B cell (primary cell): ENCODE data around the gene BCL2. TPM values are rescaled to one million over a fixed set of nuclear protein-coding genes. Genes with fewer than 3 reads are reported as not detected.

ENCODE experiments used
- ATAC-seq: fragments of 200-7000 bp; cut with Tn5 transposase; one replicate; pipeline ENCODE4 v1.10.0; 2021; ENCODE audit warnings: low read depth, mild to moderate bottlenecking, moderate number of reproducible peaks, moderate library complexity
- CTCF ChIA-PET: fragments of 350-600 bp; sonication (Branson Sonifier 250); formaldehyde crosslinking; loops from one replicate; lab custom pipeline; 2021; ENCODE audit warnings: antibody characterized with exemption, inconsistent platforms; lab: Charles Lee
- POLR2A ChIA-PET: fragments of 350-600 bp; sonication (Branson Sonifier 250); formaldehyde crosslinking; loops from one replicate; lab custom pipeline; 2021; ENCODE audit warnings: antibody characterized with exemption; lab: Charles Lee
- DNase-seq: peaks from one replicate; pipeline ENCODE4 v3.0.0; 2013
- H2AFZ ChIP-seq: 2 replicates; pipeline ENCODE4 v1.6.1; 2012; ENCODE audit warnings: mild to moderate bottlenecking, low read depth, low read length; ENCODE audit not compliant: insufficient read depth, poor library complexity, severe bottlenecking
- H3K27ac ChIP-seq, 2 donors: 1 replicate in 1 of 2; 2 replicates in 1 of 2; pipeline ENCODE4 v1.5.1; 2012 to 2013; ENCODE audit warnings: low read length in 2 of 2, mild to moderate bottlenecking in 2 of 2, moderate library complexity in 1 of 2
- H3K27me3 ChIP-seq, 4 experiments: fragments of 200-600 bp in 1 of 4; sonication (generic) in 1 of 4; replicated peaks in 1 of 4; 1 replicate in 2 of 4; 2 replicates in 2 of 4; pipeline versions ENCODE4 v1.6.1 to v1.7.0; 2013 to 2016; ENCODE audit warnings: low read length in 3 of 4, mild to moderate bottlenecking in 2 of 4, mixed read lengths in 1 of 4, moderate library complexity in 1 of 4; ENCODE audit not compliant: insufficient read depth in 4 of 4, control insufficient read depth in 3 of 4; ENCODE audit errors: control extremely low read depth in 1 of 4
- H3K36me3 ChIP-seq, 2 experiments: replicated peaks in 1 of 2; 1 replicate in 1 of 2; 2 replicates in 1 of 2; pipeline versions ENCODE4 v1.6.1 to v1.7.1; 2013; ENCODE audit warnings: low read length in 1 of 2; ENCODE audit not compliant: insufficient read depth in 2 of 2, control insufficient read depth in 1 of 2; ENCODE audit errors: control extremely low read depth in 1 of 2, extremely low read depth in 1 of 2
- H3K4me1 ChIP-seq, 2 donors: fragments of 200-600 bp in 1 of 2; sonication (generic) in 1 of 2; 1 replicate in 1 of 2; 2 replicates in 1 of 2; pipeline versions ENCODE4 v1.5.1 to v1.6.1; 2013 to 2017; ENCODE audit warnings: low read length in 2 of 2; ENCODE audit not compliant: control insufficient read depth in 2 of 2, insufficient read depth in 2 of 2
- H3K4me2 ChIP-seq: replicated peaks from 2 replicates; pipeline ENCODE3; 2012; ENCODE audit warnings: mild to moderate bottlenecking, low read depth, low read length; ENCODE audit not compliant: poor library complexity, severe bottlenecking
- H3K4me3 ChIP-seq, 5 experiments: fragments of 200-600 bp in 1 of 5; sonication (generic) in 1 of 5; 1 replicate in 3 of 5; 2 replicates in 2 of 5; pipeline versions ENCODE4 v1.5.1 to v1.7.0; 2011 to 2016; ENCODE audit warnings: low read length in 4 of 5, mild to moderate bottlenecking in 4 of 5, low read depth in 2 of 5, control low read depth in 1 of 5, moderate library complexity in 1 of 5; ENCODE audit not compliant: insufficient read depth in 1 of 5; ENCODE audit errors: control extremely low read depth in 1 of 5, extremely low read depth in 1 of 5
- H3K79me2 ChIP-seq: fragments of 200-600 bp; sonication (generic); one replicate; pipeline ENCODE4 v1.6.0; 2016; ENCODE audit warnings: low read length; ENCODE audit not compliant: control insufficient read depth, insufficient read depth
- H3K9ac ChIP-seq: fragments of 200-600 bp; sonication (generic); 2 replicates; pipeline ENCODE4 v1.6.1; 2017; ENCODE audit warnings: mild to moderate bottlenecking, low read length, moderate library complexity
- H3K9me3 ChIP-seq, 3 donors: one replicate each; pipeline versions ENCODE4 v1.6.1 to v1.7.1; 2013; ENCODE audit warnings: low read length in 2 of 3; ENCODE audit not compliant: control insufficient read depth in 2 of 3, insufficient read depth in 1 of 3; ENCODE audit errors: control extremely low read depth in 1 of 3
- H4K20me1 ChIP-seq: 2 replicates; pipeline ENCODE4 v1.6.0; 2012; ENCODE audit warnings: mild to moderate bottlenecking, low read length; ENCODE audit not compliant: insufficient read depth, control insufficient read depth, poor library complexity, severe bottlenecking
- H3K27ac Mint-ChIP-seq: one replicate; pipeline ENCODE4 v1.8.0; 2021; ENCODE audit warnings: mixed read lengths
- H3K27me3 Mint-ChIP-seq: one replicate; pipeline ENCODE4 v1.8.0; 2021; ENCODE audit warnings: mixed read lengths
- H3K4me1 Mint-ChIP-seq: one replicate; pipeline ENCODE4 v1.8.0; 2021; ENCODE audit warnings: mixed read lengths
- H3K4me3 Mint-ChIP-seq: one replicate; pipeline ENCODE4 v1.8.0; 2021; ENCODE audit warnings: mixed read lengths
- H3K9me3 Mint-ChIP-seq: one replicate; pipeline ENCODE4 v1.8.0; 2022; ENCODE audit warnings: mixed read lengths; ENCODE audit not compliant: insufficient read depth
- EZH2 ChIP-seq: IDR thresholded peaks from 2 replicates; pipeline ENCODE4 v1.6.1; 2012; ENCODE audit warnings: borderline replicate concordance, low read depth, mild to moderate bottlenecking, moderate library complexity, low read length; ENCODE audit not compliant: insufficient read depth, poor library complexity, severe bottlenecking
- WGBS: methylation state at CpG from one replicate; pipeline ENCODE4 v1.1.5; 2013; ENCODE audit warnings: missing lambda C conversion rate; ENCODE audit not compliant: insufficient coverage; 5-methylcytosine and 5-hydroxymethylcytosine counted together
- intact Hi-C: fragments of 100-400 bp; cut with micrococcal nuclease; formaldehyde crosslinking; loops from one replicate; pipeline ENCODE4 v1.10.0; 2022
- polyA plus RNA-seq: library from polyadenylated mRNA; depleted of rRNA; stranded (reverse); fragments of >200 nt; gene quantifications from 2 replicates; pipeline ENCODE4 v1.2.3, GENCODE V29; 2012
- total RNA-seq, 2 donors: library from RNA; stranded (reverse); fragments of 120-200 nt in 1 of 2; gene quantifications; 1 replicate in 1 of 2; 2 replicates in 1 of 2; pipeline versions ENCODE4 v1.2.3 to v1.2.4, GENCODE V29; 2013 to 2022
- TF ChIP-seq, protein P1 (sequence below): fragments of 200-600 bp; IDR thresholded peaks from one replicate; pipeline ENCODE4 v1.8.0; 2022; ENCODE audit warnings: antibody characterized with exemption, mild to moderate bottlenecking

Gene BCL2
- total and polyA plus RNA-seq, 2 donors (not counting 1 experiment from before 2014, with no cell fraction given): 27.6 to 144 TPM

DNA sequence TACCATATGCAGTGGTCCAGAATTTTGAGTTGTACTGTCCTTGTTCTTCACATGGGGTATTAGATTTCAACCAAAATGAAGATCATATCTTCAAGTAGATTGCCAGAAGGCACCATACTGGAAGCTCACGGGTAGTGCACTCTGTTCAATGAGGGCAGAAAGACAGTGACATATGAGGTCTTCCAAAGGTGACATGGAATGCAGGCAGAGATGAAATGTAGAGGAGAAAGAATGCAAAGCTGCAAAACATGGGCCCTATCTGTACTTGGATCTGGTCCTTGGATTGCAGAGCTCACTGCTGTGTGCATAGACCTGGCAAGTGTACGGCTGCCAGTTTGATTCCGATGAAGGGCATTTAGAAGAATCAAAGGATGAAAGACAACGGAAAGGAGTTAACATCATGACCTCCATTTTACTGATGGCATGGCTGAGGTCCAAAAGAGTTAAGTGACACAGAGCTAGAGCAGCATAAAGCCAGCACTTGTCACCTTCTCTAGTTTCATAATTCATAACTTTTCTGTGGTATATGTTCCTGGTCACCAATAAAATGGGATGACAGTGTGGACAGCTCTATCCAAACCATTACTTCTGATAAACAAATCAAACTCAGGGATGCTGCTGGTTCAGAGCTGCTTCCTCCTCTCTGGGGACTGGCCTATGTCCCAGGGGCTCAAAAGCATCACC, 64.7 kb downstream of the BCL2 start:
- Mint-ChIP-seq H3K4me3 (no peak overlapping the region), H3K4me1 (peaks cover 54% of the 10 kb centered on the region), H3K27ac (peak overlapping the region; percentile 65), H3K9me3 (no peaks in the 10 kb centered on the region), H3K27me3 (no peaks in the 10 kb centered on the region)
- Histone ChIP-seq H4K20me1 (peaks cover 28% of the 10 kb centered on the region), H3K9me3 (no peaks in the 10 kb centered on the region), H3K4me2 (no peak overlapping the region), H3K9ac (no peak overlapping the region), H3K27ac (no peak overlapping the region), H3K27me3 (no peaks in the 10 kb centered on the region), H3K36me3 (peaks cover 1 to 17% of the 10 kb centered on the region in 2 experiments), H3K4me3 (no peak overlapping the region), H3K4me1 (peaks cover 11 to 18% of the 10 kb centered on the region in 2 donors), H3K79me2 (peaks cover 77% of the 10 kb centered on the region), H2AFZ (no peak overlapping the region)
- TF ChIP-seq, protein P1, sequence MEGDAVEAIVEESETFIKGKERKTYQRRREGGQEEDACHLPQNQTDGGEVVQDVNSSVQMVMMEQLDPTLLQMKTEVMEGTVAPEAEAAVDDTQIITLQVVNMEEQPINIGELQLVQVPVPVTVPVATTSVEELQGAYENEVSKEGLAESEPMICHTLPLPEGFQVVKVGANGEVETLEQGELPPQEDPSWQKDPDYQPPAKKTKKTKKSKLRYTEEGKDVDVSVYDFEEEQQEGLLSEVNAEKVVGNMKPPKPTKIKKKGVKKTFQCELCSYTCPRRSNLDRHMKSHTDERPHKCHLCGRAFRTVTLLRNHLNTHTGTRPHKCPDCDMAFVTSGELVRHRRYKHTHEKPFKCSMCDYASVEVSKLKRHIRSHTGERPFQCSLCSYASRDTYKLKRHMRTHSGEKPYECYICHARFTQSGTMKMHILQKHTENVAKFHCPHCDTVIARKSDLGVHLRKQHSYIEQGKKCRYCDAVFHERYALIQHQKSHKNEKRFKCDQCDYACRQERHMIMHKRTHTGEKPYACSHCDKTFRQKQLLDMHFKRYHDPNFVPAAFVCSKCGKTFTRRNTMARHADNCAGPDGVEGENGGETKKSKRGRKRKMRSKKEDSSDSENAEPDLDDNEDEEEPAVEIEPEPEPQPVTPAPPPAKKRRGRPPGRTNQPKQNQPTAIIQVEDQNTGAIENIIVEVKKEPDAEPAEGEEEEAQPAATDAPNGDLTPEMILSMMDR: no peak
- no peak for TF ChIP-seq EZH2
- WGBS: 100% methylated on average over 4 of the region's 4 CpGs
- intact Hi-C loops: loop anchor here (5.0 kb wide), 1 partner anchor 37 kb away; no protein-coding TSS in a partner anchor
- ATAC-seq: no peak
- ChIA-PET POLR2A (interaction anchor here (1.1 kb wide), 1 partner anchor 94 kb away, joined by 3 read pairs; no protein-coding TSS in a partner anchor), CTCF (interaction anchor here (0.8 to 1.8 kb wide), 3 partner anchors 63 to 123 kb away, joined by 3 to 5 read pairs (median 3); no protein-coding TSS in a partner anchor)
- DNase-seq: no peak
